IPS-20b (cell line): ENCODE results near the gene XAGE1B.
"Not testable (repeated sequence)": the region's sequence is repeated elsewhere in the genome, so short reads cannot be mapped to it uniquely, and the experiment has no call there.

ENCODE experiments used
- H3K27ac ChIP-seq: one replicate; pipeline ENCODE4 v1.5.1; 2013; ENCODE audit warnings: low read length
- H3K27me3 ChIP-seq: 2 replicates; pipeline ENCODE4 v1.6.1; 2013; ENCODE audit warnings: mild to moderate bottlenecking, low read length, inconsistent platforms; ENCODE audit not compliant: insufficient read depth
- H3K36me3 ChIP-seq: 2 replicates; pipeline ENCODE4 v1.6.1; 2013; ENCODE audit warnings: low read depth, mild to moderate bottlenecking, inconsistent platforms, low read length, moderate library complexity; ENCODE audit not compliant: insufficient read depth
- H3K4me1 ChIP-seq: 2 replicates; pipeline ENCODE4 v1.6.1; 2013; ENCODE audit warnings: mild to moderate bottlenecking, control low read depth, inconsistent platforms, low read length, moderate library complexity; ENCODE audit not compliant: insufficient read depth
- H3K4me3 ChIP-seq: 2 replicates; pipeline ENCODE4 v1.5.1; 2013; ENCODE audit warnings: mild to moderate bottlenecking, low read length, inconsistent platforms
- H3K9ac ChIP-seq: 2 replicates; pipeline ENCODE4 v1.6.1; 2013; ENCODE audit warnings: low read depth, mild to moderate bottlenecking, inconsistent platforms, low read length, moderate library complexity
- H3K9me3 ChIP-seq: 2 replicates; pipeline ENCODE4 v1.6.1; 2013; ENCODE audit warnings: mild to moderate bottlenecking, low read depth, low read length, inconsistent platforms; ENCODE audit not compliant: insufficient read depth

XAGE1B gene

DNA sequence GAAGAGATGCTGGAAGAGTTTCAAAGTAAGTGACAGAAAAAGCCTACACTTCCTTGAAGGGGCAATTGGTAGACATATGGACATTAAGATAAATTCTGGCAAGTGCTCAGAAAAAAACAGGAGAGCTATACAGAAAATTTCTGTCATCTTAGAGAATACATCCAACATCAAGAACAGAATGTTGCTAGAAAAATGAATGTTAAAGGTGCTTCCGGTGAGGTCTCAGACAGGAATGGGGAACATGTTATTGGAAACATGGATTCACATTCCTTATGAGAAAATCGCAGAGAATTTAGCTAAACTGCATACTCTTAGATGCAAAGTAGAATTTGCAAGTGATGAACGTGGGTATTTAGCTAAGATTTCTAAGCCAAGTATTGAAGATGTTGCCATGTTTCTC lies 9.5 kb downstream of the XAGE1B start:
- Histone ChIP-seq H3K9ac (no peak overlapping the region), H3K36me3 (no peaks in the 10 kb centered on the region), H3K27me3 (no peaks in the 10 kb centered on the region), H3K4me1 (no peaks in the 10 kb centered on the region), H3K9me3 (no peaks in the 10 kb centered on the region), H3K27ac (no peak overlapping the region), H3K4me3 (no peak overlapping the region)

DNA sequence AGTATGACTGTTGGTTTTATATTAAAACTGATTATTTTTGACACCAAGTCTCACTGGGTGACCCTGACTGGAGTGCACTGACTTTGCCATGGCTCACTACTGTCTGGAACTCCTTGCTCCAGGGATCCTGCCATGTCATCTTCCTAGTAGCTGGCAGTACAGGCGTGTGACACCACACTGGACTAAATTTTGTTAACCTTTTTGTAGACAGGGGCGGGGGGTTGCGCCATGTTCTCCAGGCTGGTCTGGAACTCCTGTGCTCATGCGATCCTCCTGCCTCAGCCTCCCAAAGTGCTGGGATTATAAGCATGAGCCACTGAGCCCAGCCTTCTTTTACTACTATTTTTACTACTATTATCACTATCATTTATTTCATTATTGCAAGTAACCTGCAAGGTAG lies 12.3 kb downstream of the XAGE1B start:
- H3K9me3 ChIP-seq: no peaks in the 10 kb centered on the region
- H3K27ac ChIP-seq: no peak overlapping the region
- no peaks in the 10 kb centered on the region for H3K27me3 ChIP-seq

DNA sequence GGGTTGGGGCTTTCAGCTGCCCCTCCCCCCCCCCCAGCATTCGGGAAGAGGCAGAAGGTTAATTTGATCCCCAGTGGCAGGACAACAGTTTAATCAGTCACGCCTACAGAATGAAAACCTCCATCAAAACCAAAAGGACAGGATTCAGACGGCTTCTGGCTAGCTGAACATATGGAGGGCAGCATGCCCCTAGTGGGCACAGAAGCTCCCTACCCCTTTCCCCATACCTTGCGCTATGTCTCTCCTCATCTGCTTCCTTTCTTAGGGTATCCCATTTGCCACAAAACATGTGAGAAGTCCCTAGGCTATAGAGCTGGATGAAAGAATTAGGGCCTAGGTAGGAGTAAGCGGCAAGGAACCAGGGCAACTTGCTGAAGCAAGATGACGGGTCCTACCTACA lies 15.5 kb downstream of the XAGE1B start:
- not testable (repeated sequence) for H3K4me3 ChIP-seq, H3K9ac ChIP-seq, H3K27ac ChIP-seq, H3K27me3 ChIP-seq, H3K36me3 ChIP-seq, H3K4me1 ChIP-seq, H3K9me3 ChIP-seq

More for the DNA sequence above, 12.3 kb downstream of the XAGE1B start:
- Histone ChIP-seq H3K9ac (no peak overlapping the region), H3K36me3 (no peaks in the 10 kb centered on the region), H3K4me1 (no peaks in the 10 kb centered on the region), H3K4me3 (no peak overlapping the region)

DNA sequence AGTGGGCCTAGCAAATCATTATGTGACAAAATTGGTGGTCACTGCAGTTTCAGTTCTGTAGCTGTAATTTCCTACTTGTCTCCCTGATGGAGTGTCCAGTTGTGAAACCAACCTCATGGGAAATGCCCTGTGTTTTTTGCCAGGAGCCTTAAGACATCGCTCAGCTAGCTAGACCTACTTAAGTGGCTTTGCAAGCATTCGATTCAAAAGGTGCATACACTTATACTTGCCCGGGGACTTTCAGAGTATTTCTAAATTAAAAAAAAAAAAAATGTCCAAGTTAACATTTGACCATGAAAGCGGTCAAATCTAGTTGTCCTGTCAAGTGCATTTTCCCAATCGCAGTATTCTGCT lies 20.5 kb downstream of the XAGE1B start:
- H3K36me3 ChIP-seq, H3K27me3 ChIP-seq, H3K27ac ChIP-seq, H3K4me1 ChIP-seq, H3K9me3 ChIP-seq, H3K4me3 ChIP-seq, H3K9ac ChIP-seq: not testable (repeated sequence)

DNA sequence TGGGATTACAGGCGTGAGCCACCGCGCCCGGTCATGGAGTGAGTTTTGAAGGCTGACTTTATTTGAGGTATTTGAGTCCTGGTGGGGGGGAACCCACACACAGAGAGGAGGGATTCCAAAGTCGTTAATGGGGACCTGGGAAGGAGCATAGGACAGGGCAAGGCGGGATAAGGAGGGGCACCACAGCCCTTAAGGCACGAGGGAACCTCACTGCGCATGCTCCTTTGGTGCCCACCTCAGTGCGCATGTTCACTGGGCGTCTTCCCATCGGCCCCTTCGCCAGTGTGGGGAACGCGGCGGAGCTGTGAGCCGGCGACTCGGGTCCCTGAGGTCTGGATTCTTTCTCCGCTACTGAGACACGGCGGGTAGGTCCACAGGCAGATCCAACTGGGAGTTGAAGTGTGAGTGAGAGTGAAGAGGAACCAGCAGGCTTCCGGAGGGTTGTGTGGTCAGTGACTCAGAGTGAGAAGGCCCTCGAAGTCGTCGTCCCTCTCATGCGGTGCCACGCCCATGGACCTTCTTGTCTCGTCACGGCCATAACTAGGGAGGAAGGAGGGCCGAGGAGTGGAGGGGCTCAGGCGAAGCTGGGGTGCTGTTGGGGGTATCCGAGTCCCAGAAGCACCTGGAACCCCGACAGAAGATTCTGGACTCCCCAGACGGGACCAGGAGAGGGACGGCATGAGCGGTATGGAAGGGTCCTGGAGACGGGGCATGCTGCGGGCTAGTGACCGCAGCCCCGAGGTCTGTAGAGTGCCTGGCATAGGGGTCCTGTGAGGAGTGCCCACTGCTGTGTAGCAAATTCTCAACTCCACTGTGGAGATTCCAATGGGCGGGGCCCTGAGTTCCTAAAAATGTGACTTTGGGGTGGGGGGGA lies 21.1 kb downstream of the XAGE1B start, which contains the start of gene XAGE1A:
TSS of gene XAGE1A (plus strand) at position 264 of the 874 bp plus-strand sequence. CDS start 1,554 bp downstream, outside the sequence.
- not testable (repeated sequence) for H3K27ac ChIP-seq, H3K9me3 ChIP-seq, H3K4me3 ChIP-seq, H3K36me3 ChIP-seq, H3K27me3 ChIP-seq, H3K9ac ChIP-seq, H3K4me1 ChIP-seq

DNA sequence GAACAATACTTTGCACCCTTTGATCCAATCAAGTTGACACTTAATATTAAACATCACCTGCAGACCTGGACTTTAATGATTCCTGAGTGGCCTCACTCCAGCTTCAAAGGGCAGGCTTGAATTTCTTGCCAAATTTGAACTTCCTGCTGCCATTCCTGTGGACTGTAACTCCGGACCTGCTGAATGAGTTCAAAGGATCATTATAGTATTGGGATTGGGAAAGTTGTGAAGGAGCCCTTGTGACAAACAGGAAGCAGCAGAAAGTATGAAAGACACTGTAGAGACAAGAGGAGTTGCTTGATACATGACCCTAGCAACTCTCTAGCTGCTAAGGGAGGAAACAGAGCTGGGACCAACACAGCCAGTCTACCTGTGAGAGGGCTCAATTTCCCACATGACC lies 45.6 kb downstream of the XAGE1B start:
- not testable (repeated sequence) for H3K36me3 ChIP-seq, H3K4me3 ChIP-seq, H3K9ac ChIP-seq, H3K9me3 ChIP-seq, H3K27me3 ChIP-seq, H3K27ac ChIP-seq, H3K4me1 ChIP-seq
